HPDE6-E6E7 (cell line): ENCODE data around the gene AZU1.
"Not testable (repeated sequence)": the region's sequence is repeated elsewhere in the genome, so short reads cannot be mapped to it uniquely, and the experiment has no call there.

Experiments
- DNase-seq: peaks from one replicate; pipeline ENCODE4 v3.0.0; 2011; ENCODE audit warnings: missing footprints; ENCODE audit errors: extremely low spot score

Gene AZU1

GRCh38 chr19:829129-829758 is 1.6 kb downstream of the AZU1 start:
- DNase-seq: no peak

- DNase-seq: no peak
Observed at GRCh38 chr19:831407-832369, 4.1 kb downstream of the AZU1 start.

GRCh38 chr19:834216-834615 is 6.6 kb downstream of the AZU1 start:
- no peak for DNase-seq

- no peak for DNase-seq
Observed at GRCh38 chr19:835210-835810, 7.7 kb downstream of the AZU1 start.

GRCh38 chr19:840519-841206 is 13.0 kb downstream of the AZU1 start, which contains the start of gene PRTN3:
TSS of gene PRTN3 (plus strand) at chr19:840999. CDS start at chr19:841009, 10 bp downstream.
- no peak for DNase-seq

GRCh38 chr19:842802-843179 is 15.2 kb downstream of the AZU1 start:
- DNase-seq: not testable (repeated sequence)

- DNase-seq: no peak
Observed at GRCh38 chr19:843180-843835, 15.7 kb downstream of the AZU1 start.

- DNase-seq: no peak
Observed at GRCh38 chr19:843836-844545, 16.4 kb downstream of the AZU1 start.

- no peak for DNase-seq
Observed at GRCh38 chr19:844546-844971, 16.9 kb downstream of the AZU1 start.

GRCh38 chr19:845707-846521 is 18.3 kb downstream of the AZU1 start:
- DNase-seq: no peak

- DNase-seq: no peak
Observed at GRCh38 chr19:848386-848921, 20.8 kb downstream of the AZU1 start.

GRCh38 chr19:849195-849594 is 21.6 kb downstream of the AZU1 start:
- not testable (repeated sequence) for DNase-seq

- no peak for DNase-seq
Observed at GRCh38 chr19:850221-850978, 22.8 kb downstream of the AZU1 start.

- DNase-seq: no peak
Observed at GRCh38 chr19:850979-851335, 23.3 kb downstream of the AZU1 start.

GRCh38 chr19:852136-853013 is 24.7 kb downstream of the AZU1 start, which contains the start of gene ELANE:
TSS of gene ELANE (plus strand) at chr19:852303. CDS start at chr19:852329, 26 bp downstream.
- DNase-seq: no peak

GRCh38 chr19:853014-853585 is 25.5 kb downstream of the AZU1 start:
- DNase-seq: no peak

GRCh38 chr19:853614-854220 is 26.1 kb downstream of the AZU1 start:
- DNase-seq: not testable (repeated sequence)
